AG04450 (cell line): Measurements from ENCODE around the gene ARHGAP12. TPM values are rescaled to one million over a fixed set of nuclear protein-coding genes. Genes with fewer than 3 reads are reported as not detected.

Source experiments
- CTCF ChIA-PET: fragments of 300-600, 350-600 bp; formaldehyde crosslinking; extraction: SDS; loops from one replicate; lab custom pipeline; 2022; ENCODE audit warnings: antibody characterized with exemption, inconsistent platforms; lab: Charles Lee
- POLR2A ChIA-PET: fragments of 350-600 bp; formaldehyde crosslinking; extraction: SDS; loops from one replicate; lab custom pipeline; 2021; ENCODE audit warnings: antibody characterized with exemption, inconsistent platforms; lab: Yijun Ruan, JAX
- DNase-seq: peaks from one replicate; pipeline ENCODE4 v3.0.0-alpha.2; 2011; ENCODE audit warnings: low read depth, low spot score
- H3K27ac ChIP-seq: one replicate; pipeline ENCODE4 v1.5.1; 2012; ENCODE audit warnings: low read depth, low read length, control low read depth
- H3K27me3 ChIP-seq: one replicate; pipeline ENCODE4 v1.6.0; 2012; ENCODE audit warnings: low read length; ENCODE audit not compliant: control insufficient read depth, insufficient read depth
- H3K4me3 ChIP-seq: 2 replicates; pipeline ENCODE4 v1.5.1; 2011; ENCODE audit warnings: mild to moderate bottlenecking, low read depth, low read length, control low read depth
- H3K9me3 ChIP-seq: 2 replicates; pipeline ENCODE4 v1.5.1; 2012; ENCODE audit warnings: low read length; ENCODE audit not compliant: control insufficient read depth, insufficient read depth
- polyA plus RNA-seq: library from polyadenylated mRNA; depleted of rRNA; stranded (reverse); fragments of >200 nt; gene quantifications from 2 replicates; pipeline ENCODE4 v1.2.3, GENCODE V29; 2011
- TF ChIP-seq, protein P1 (sequence below): IDR thresholded peaks from 2 replicates; pipeline ENCODE4 v1.5.1; 2011; ENCODE audit warnings: low read depth, low read length, control low read depth, inconsistent platforms

The ARHGAP12 gene
- polyA plus RNA-seq, 1 experiment, result 26.3 TPM

DNA sequence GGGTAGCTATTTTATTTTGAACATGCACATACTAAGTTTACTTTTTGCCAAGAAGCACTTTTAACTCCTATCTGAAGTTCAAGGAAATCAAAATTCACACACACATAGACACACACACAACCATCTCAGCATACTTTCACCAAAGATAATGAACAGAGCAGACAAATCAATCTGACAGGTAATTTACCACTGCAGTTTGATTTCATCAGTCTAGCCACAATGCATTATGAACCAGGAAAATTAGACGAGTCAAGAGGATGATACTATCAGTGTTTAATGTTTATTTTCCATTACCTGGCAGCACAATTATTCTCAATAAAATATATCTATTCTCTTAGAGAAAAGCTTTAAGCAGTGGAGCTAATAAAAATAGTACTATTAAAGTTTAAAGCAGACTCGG is 147.9 kb downstream of the ARHGAP12 start:
- ChIA-PET POLR2A (no interaction called here), CTCF (interaction anchor here (0.6 kb wide), 1 partner anchor 11 kb away, joined by 3 read pairs; no protein-coding TSS in a partner anchor)
- Histone ChIP-seq H3K27me3 (no peaks in the 10 kb centered on the region), H3K27ac (no peak overlapping the region), H3K4me3 (no peak overlapping the region), H3K9me3 (peaks cover 10% of the 10 kb centered on the region)
- DNase-seq, result no peak
- TF ChIP-seq, protein P1, sequence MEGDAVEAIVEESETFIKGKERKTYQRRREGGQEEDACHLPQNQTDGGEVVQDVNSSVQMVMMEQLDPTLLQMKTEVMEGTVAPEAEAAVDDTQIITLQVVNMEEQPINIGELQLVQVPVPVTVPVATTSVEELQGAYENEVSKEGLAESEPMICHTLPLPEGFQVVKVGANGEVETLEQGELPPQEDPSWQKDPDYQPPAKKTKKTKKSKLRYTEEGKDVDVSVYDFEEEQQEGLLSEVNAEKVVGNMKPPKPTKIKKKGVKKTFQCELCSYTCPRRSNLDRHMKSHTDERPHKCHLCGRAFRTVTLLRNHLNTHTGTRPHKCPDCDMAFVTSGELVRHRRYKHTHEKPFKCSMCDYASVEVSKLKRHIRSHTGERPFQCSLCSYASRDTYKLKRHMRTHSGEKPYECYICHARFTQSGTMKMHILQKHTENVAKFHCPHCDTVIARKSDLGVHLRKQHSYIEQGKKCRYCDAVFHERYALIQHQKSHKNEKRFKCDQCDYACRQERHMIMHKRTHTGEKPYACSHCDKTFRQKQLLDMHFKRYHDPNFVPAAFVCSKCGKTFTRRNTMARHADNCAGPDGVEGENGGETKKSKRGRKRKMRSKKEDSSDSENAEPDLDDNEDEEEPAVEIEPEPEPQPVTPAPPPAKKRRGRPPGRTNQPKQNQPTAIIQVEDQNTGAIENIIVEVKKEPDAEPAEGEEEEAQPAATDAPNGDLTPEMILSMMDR, result no peak

DNA sequence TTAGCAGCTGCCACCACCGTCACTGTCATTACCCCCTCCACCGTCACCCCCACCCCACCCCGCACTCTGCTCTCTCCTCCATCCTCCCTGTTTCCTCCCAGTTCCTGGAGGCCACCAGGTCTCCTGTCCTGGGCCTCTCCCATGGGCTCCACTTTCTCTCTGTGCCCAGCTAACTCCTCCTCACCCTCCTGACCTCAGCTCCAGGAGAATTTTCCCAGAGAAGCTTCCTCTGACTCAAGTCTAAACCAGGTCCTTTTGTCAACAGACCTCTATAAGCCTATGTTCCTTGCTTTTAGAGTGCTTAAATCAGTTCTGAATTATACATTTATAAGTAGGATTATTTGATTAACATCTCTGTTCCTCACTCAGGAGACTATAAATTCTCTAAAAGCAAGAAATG is 150.0 kb downstream of the ARHGAP12 start:
- H3K4me3 ChIP-seq, result no peak overlapping the region
- H3K9me3 ChIP-seq, result peaks cover 10% of the 10 kb centered on the region
- POLR2A ChIA-PET, result no interaction called here
- peak overlapping the region; percentile 39 for H3K27ac ChIP-seq
- CTCF ChIA-PET, result no interaction called here
- TF ChIP-seq, protein P1, result no peak
- DNase-seq, result no peak
- H3K27me3 ChIP-seq, result no peaks in the 10 kb centered on the region

DNA sequence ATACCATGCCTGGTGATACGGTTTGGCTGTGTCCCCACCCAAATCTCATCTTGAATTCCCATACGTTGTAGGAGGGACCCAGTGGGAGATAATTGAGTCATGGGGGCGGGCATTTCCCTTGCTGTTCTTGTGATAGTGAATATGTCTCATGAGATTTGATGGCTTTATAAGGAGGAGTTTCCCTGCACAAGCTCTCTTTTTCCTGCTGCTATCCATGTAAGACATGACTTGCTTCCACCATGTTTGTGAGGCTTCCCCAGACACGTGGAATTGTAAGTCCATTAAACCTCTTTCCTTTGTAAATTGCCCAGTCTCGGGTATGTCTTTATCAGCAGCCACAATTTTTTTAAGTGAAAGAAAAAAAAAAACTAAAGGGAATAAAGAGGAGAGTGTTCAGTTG is 152.5 kb downstream of the ARHGAP12 start:
- ChIA-PET POLR2A (no interaction called here), CTCF (interaction anchor here (0.8 kb wide), 1 partner anchor 78 kb away, joined by 3 read pairs; no protein-coding TSS in a partner anchor)
- Histone ChIP-seq H3K27ac (no peak overlapping the region), H3K27me3 (no peaks in the 10 kb centered on the region), H3K4me3 (no peak overlapping the region), H3K9me3 (peaks cover 10% of the 10 kb centered on the region)
- TF ChIP-seq, protein P1, result no peak
- no peak for DNase-seq

DNA sequence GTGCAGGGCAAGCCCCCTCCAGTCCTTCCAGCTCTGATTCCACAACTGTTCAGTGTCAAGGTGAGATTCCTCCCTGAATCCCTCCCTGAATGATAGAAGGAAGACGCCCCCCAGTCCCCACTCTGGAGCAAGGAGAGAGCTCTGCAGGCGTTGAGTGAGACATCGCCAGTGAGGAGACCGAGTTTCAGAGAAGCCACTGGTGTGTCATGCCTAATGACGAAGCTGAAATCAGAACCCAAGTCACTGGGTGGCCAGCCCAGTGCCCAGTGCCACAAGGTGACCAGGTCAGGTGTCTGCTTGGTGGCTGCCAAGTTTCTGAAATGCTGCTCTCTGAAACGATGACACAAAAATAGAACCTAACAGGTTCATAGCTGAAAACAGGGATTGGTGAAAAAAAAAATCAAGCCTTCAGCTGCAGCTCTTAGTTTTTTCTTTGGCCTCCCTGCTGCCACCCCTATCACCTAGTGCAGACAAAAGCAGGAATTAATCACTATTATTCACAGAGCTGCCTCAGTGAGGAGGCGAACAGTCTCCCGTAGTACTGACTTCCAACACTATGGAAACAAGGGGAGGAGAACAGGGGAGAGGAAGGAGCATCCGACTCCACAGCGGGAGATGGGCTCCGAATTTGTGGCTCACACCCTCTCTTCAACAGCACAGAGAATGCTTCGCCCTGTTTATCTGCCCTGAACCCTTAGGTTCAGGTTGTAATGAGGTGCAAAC is 153.5 kb downstream of the ARHGAP12 start:
- no peak for DNase-seq
- TF ChIP-seq, protein P1, result no peak
- no peak overlapping the region for H3K27ac ChIP-seq
- ChIA-PET CTCF (interaction anchor here (0.8 kb wide), 1 partner anchor 28 kb away, joined by 10 read pairs; no protein-coding TSS in a partner anchor), POLR2A (interaction anchor here (1.1 kb wide), 1 partner anchor 77 kb away, joined by 3 read pairs; no protein-coding TSS in a partner anchor)
- H3K9me3 ChIP-seq, result peaks cover 10% of the 10 kb centered on the region
- no peaks in the 10 kb centered on the region for H3K27me3 ChIP-seq
- H3K4me3 ChIP-seq, result no peak overlapping the region

DNA sequence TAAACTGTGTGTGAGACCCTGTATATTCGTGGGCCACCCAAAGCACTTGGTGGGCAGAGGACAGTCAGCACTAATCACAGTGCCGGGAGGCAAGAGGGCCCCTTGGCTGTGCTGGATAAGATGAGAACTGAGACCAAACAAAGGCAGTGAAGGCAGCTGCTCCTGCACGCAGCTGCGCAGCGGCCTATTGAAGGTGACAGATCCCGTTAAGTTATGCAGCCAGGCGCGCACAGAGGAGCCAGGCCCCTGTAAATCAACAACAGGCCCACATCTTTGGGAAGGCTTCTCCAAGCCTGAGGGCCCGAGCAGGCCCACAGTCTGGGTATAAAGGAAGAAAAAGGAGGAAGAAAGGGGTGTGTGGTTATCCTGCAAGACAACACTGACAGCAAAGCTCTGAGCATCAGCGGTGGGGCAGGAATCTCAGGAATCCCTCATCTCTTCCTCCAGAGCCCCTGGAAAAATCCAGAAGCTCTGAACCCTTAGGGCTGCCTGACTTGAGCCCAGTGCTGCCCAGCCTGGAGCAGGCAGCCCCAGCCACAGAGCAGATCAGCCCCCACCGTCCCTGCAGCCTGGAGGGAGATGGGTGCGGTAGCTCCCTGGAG is 154.2 kb downstream of the ARHGAP12 start:
- Histone ChIP-seq H3K4me3 (no peak overlapping the region), H3K27me3 (no peaks in the 10 kb centered on the region), H3K27ac (peak overlapping the region; percentile 47), H3K9me3 (peaks cover 13% of the 10 kb centered on the region)
- ChIA-PET CTCF (interaction anchor here (0.7 to 0.8 kb wide), 2 partner anchors 27 to 743 kb away, joined by 3 to 10 read pairs; partner anchors contain the start of gene ZNF438), POLR2A (interaction anchor here (1.1 kb wide), 1 partner anchor 76 kb away, joined by 3 read pairs; no protein-coding TSS in a partner anchor)
- no peak for DNase-seq
- TF ChIP-seq, protein P1, result no peak
